ENCODE results near the gene CD3E.

The CD3E gene

DNA sequence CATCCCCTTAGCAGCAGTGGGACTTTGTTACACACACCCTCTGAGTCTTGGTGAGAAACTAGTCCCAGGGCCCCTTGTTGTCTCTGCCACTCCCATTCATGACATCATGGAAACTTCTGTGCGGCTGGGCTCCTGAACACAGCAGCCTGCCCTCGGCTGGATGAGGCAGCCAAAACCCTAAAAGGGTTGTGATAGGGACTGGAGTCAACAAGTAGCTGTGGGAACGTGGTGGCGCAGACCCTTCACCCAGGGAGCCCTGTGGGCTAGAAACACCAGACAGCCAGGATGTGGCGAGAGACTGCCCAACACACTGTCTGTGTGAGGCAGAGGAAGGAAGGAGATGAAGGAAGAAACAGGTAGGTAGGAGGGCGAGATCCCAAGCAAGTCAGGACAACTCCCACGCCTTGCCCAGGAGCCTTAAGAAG lies 34.1 kb downstream of the CD3E start:
- no peaks in the 10 kb centered on the region for H3K9me3 ChIP-seq (ENCODE audit: insufficient read depth, low read depth, low read length)
- no peak for TF ChIP-seq EZH2phosphoT487 (IDR thresholded peaks at IDR 0.05; ENCODE audit: borderline replicate concordance)
- TF ChIP-seq, protein P1, sequence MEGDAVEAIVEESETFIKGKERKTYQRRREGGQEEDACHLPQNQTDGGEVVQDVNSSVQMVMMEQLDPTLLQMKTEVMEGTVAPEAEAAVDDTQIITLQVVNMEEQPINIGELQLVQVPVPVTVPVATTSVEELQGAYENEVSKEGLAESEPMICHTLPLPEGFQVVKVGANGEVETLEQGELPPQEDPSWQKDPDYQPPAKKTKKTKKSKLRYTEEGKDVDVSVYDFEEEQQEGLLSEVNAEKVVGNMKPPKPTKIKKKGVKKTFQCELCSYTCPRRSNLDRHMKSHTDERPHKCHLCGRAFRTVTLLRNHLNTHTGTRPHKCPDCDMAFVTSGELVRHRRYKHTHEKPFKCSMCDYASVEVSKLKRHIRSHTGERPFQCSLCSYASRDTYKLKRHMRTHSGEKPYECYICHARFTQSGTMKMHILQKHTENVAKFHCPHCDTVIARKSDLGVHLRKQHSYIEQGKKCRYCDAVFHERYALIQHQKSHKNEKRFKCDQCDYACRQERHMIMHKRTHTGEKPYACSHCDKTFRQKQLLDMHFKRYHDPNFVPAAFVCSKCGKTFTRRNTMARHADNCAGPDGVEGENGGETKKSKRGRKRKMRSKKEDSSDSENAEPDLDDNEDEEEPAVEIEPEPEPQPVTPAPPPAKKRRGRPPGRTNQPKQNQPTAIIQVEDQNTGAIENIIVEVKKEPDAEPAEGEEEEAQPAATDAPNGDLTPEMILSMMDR (conservative IDR thresholded peaks at IDR 0.05; ENCODE audit: low read length), result no peak
- H3K9ac ChIP-seq (ENCODE audit: low read depth, low read length, poor library complexity, severe bottlenecking), result peak overlapping the region; percentile 96
- peak overlapping the region; percentile 91 for H3K4me2 ChIP-seq (ENCODE audit: low read depth, low read length, poor library complexity, severe bottlenecking)
- H3K36me3 ChIP-seq (ENCODE audit: insufficient read depth, low read length), result peaks cover 11% of the 10 kb centered on the region
- peaks cover 66% of the 10 kb centered on the region for H3K79me2 ChIP-seq (ENCODE audit: insufficient read depth, low read length)
- no peaks in the 10 kb centered on the region for H3K9me2 ChIP-seq (replicated peaks; ENCODE audit: low read depth, low read length)
- peaks cover 47% of the 10 kb centered on the region for H3K4me1 ChIP-seq (ENCODE audit: insufficient read depth, low read length, poor library complexity, severe bottlenecking)
- no peak overlapping the region for H2AFZ ChIP-seq (ENCODE audit: low read length)
- peaks cover 7% of the 10 kb centered on the region for H4K20me1 ChIP-seq (ENCODE audit: insufficient read depth, low read length, poor library complexity, severe bottlenecking)
- H3F3A ChIP-seq (ENCODE audit: low read depth), result peaks cover 12% of the 10 kb centered on the region; the same call in 1 of the 2 replicates
- H3K4me3 ChIP-seq (ENCODE audit: low read length, poor library complexity, severe bottlenecking), result peak overlapping the region; percentile 88
- no peaks in the 10 kb centered on the region for H3K27me3 ChIP-seq (ENCODE audit: insufficient read depth, low read length, poor library complexity, severe bottlenecking)

DNA sequence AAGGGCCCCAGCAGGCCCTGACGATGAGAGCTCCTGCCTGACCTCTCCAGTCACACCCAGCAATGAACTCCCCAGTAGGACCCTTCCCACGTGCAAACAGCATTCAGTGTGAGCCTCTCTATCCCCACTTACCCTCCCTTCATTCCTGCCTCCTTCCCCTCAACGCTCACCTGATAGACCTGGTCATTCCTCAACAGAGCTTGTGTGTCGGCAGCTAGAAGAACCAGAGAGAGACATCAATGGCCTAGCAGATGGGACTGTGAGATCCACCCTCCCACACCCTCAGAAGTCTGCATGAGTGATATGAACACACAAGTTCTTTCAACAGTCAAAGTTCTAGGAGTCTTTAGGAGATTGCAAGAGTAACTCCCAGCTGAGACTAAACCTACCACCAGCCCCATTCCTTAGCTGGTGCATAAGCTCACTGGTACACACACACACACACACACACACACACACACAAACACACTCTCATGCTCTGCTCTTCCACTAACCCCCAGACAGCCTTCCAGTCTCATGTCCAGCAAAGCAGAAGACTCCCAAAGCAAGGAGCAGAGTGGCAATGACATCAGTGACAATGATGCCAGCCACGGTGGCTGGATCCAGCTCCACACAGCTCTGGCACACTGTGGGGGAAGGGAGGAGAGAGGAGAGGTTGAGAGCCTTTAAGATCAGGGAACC lies 34.9 kb downstream of the CD3E start:
- Histone ChIP-seq H3K4me3 (ENCODE audit: low read length, poor library complexity, severe bottlenecking) (peak overlapping the region; percentile 88), H3K79me2 (ENCODE audit: insufficient read depth, low read length) (peaks cover 71% of the 10 kb centered on the region), H3K4me2 (ENCODE audit: low read depth, low read length, poor library complexity, severe bottlenecking) (peak overlapping the region; percentile 91), H4K20me1 (ENCODE audit: insufficient read depth, low read length, poor library complexity, severe bottlenecking) (peaks cover 7% of the 10 kb centered on the region), H3K9me2 (replicated peaks; ENCODE audit: low read depth, low read length) (no peaks in the 10 kb centered on the region), H3F3A (ENCODE audit: low read depth) (peaks cover 12% of the 10 kb centered on the region; the same call in 1 of the 2 replicates), H3K9me3 (ENCODE audit: insufficient read depth, low read depth, low read length) (no peaks in the 10 kb centered on the region), H3K36me3 (ENCODE audit: insufficient read depth, low read length) (peaks cover 11% of the 10 kb centered on the region), H3K9ac (ENCODE audit: low read depth, low read length, poor library complexity, severe bottlenecking) (peak overlapping the region; percentile 96), H3K4me1 (ENCODE audit: insufficient read depth, low read length, poor library complexity, severe bottlenecking) (peaks cover 53% of the 10 kb centered on the region), H2AFZ (ENCODE audit: low read length) (no peak overlapping the region), H3K27me3 (ENCODE audit: insufficient read depth, low read length, poor library complexity, severe bottlenecking) (no peaks in the 10 kb centered on the region)
- TF ChIP-seq, protein P1 (conservative IDR thresholded peaks at IDR 0.05; ENCODE audit: low read length), result no peak
- no peak for TF ChIP-seq EZH2phosphoT487 (IDR thresholded peaks at IDR 0.05; ENCODE audit: borderline replicate concordance)

DNA sequence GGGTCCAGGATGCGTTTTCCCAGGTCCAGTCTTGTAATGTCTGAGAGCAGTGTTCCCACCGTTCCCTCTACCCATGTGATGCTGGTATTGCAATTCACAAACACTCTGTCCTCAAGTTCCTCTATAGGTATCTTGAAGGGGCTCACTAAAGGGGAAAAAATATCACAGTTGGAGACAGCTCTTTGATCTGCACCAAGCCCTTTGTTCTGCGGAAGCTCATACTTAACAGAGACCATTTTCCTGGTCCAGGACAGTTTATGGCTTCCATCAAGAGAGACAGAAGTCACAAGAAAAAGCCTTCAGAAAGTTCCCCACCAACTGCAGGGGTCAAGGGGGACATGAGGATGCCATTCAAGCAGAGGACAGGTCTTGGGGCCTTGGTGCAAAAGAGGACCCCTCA lies 35.9 kb downstream of the CD3E start:
- H3K4me3 ChIP-seq (ENCODE audit: low read length, poor library complexity, severe bottlenecking), result peak overlapping the region; percentile 88
- H3F3A ChIP-seq (ENCODE audit: low read depth), result peaks cover 9% of the 10 kb centered on the region; the same call in 1 of the 2 replicates
- TF ChIP-seq, protein P1 (conservative IDR thresholded peaks at IDR 0.05; ENCODE audit: low read length), result no peak
- TF ChIP-seq EZH2phosphoT487 (IDR thresholded peaks at IDR 0.05; ENCODE audit: borderline replicate concordance), result no peak
- peak overlapping the region; percentile 91 for H3K4me2 ChIP-seq (ENCODE audit: low read depth, low read length, poor library complexity, severe bottlenecking)
- peaks cover 81% of the 10 kb centered on the region for H3K79me2 ChIP-seq (ENCODE audit: insufficient read depth, low read length)
- no peaks in the 10 kb centered on the region for H3K9me3 ChIP-seq (ENCODE audit: insufficient read depth, low read depth, low read length)
- peaks cover 7% of the 10 kb centered on the region for H4K20me1 ChIP-seq (ENCODE audit: insufficient read depth, low read length, poor library complexity, severe bottlenecking)
- H2AFZ ChIP-seq (ENCODE audit: low read length), result no peak overlapping the region
- H3K9ac ChIP-seq (ENCODE audit: low read depth, low read length, poor library complexity, severe bottlenecking), result peak overlapping the region; percentile 96
- H3K4me1 ChIP-seq (ENCODE audit: insufficient read depth, low read length, poor library complexity, severe bottlenecking), result peaks cover 60% of the 10 kb centered on the region
- H3K9me2 ChIP-seq (replicated peaks; ENCODE audit: low read depth, low read length), result no peaks in the 10 kb centered on the region
- peaks cover 11% of the 10 kb centered on the region for H3K36me3 ChIP-seq (ENCODE audit: insufficient read depth, low read length)
- H3K27me3 ChIP-seq (ENCODE audit: insufficient read depth, low read length, poor library complexity, severe bottlenecking), result no peaks in the 10 kb centered on the region

Measured in Loucy (cell line).